ENCODE results near the gene ELAPOR1. TPM values are rescaled to one million over a fixed set of nuclear protein-coding genes. Genes with fewer than 3 reads are reported as not detected.

ELAPOR1 gene
- total RNA-seq = 0.13 and 0.26 TPM in 2 replicates

GRCh38 chr1:109113590-109114341 is at the start of gene ELAPOR1:
Gene ELAPOR1 (plus strand): TSS chr1:109114115. CDS start chr1:109114184, 69 bp downstream.
- no peak for DNase-seq (ENCODE audit: low read depth in 2 of 2)

DNA sequence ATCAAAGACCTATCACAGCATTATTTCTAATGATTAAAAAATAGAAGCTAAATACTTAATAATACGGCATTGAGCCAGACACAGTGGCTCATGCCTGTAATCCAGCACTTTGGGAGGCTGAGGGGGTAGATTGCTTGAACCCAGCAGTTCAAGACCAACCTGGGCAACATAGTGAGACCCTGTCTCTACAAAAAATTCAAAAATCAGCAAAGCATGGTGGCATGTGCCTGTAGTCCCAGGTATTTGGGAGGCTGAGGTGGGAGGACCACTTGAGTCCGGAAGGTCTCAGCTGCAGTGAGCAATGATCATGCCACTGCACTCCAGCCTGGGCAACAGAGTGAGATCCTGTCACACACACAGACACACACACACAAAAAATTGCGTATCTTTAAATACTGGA is 48.8 kb upstream of the ELAPOR1 start:
- DNase-seq (ENCODE audit: low read depth in 2 of 2) = no peak

- no peak for DNase-seq (ENCODE audit: low read depth in 2 of 2)
Measured at GRCh38 chr1:109067883-109068282, 46.0 kb upstream of the ELAPOR1 start.

- no peak for DNase-seq (ENCODE audit: low read depth in 2 of 2)
Measured at GRCh38 chr1:109069294-109069693, 44.6 kb upstream of the ELAPOR1 start.

- DNase-seq (ENCODE audit: low read depth in 2 of 2) = peak; percentile 88 to 96
Measured at GRCh38 chr1:109075531-109076490, 38.1 kb upstream of the ELAPOR1 start, which contains the start of gene TAF13. Gene TAF13 (minus strand): TSS chr1:109076003. CDS start chr1:109075947, 56 bp downstream.

- no peak for DNase-seq (ENCODE audit: low read depth in 2 of 2)
Measured at GRCh38 chr1:109078317-109078716, 35.6 kb upstream of the ELAPOR1 start.

GRCh38 chr1:109079240-109079622 is 34.7 kb upstream of the ELAPOR1 start:
- DNase-seq (ENCODE audit: low read depth in 2 of 2) = no peak

- no peak for DNase-seq (ENCODE audit: low read depth in 2 of 2)
Measured at GRCh38 chr1:109080441-109081082, 33.4 kb upstream of the ELAPOR1 start.

DNA sequence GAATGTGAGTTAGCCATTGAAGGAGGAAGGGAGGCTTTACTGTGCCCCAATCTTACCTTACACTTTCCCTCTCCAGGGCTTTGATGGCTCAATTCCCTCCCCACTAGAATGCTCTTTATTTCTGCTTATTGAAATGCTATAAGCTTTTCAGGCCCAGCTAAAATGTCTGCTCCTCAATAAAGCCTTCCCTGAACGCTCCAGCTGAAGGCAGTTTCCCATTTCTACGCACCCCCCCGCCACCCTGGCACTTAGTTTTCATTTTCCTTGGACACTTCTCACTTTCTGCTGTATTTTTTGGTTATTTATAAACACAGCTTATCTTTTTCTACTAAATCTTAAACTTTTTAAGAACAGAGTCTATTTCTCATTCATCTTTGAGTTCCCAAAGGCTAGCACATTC is 30.4 kb upstream of the ELAPOR1 start:
- DNase-seq (ENCODE audit: low read depth in 2 of 2) = no peak

DNA sequence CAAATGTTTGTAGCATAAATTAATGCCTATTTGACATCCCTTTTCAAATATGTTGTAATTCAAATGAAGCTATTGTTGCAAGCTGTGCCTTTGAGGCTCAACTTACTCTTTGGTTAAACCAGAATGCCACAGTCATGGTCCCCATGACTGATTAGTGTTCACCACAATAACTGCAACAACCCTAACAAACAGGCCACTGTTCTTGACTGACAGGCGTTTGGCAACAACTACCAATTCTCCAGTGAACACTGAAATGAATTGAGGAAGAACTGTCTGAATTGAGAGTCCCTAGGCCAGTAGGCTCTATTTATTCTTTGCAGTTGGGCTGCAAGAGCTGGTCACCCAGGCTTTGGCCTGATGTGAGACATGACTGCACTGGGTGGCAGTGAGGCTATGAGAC is 30.0 kb upstream of the ELAPOR1 start:
- no peak for DNase-seq (ENCODE audit: low read depth in 2 of 2)

GRCh38 chr1:109084563-109085517 is 29.1 kb upstream of the ELAPOR1 start:
- DNase-seq (ENCODE audit: low read depth in 2 of 2) = no peak

GRCh38 chr1:109089242-109090015 is 24.5 kb upstream of the ELAPOR1 start:
- peak; percentile 29 to 35 for DNase-seq (ENCODE audit: low read depth in 2 of 2)

DNA sequence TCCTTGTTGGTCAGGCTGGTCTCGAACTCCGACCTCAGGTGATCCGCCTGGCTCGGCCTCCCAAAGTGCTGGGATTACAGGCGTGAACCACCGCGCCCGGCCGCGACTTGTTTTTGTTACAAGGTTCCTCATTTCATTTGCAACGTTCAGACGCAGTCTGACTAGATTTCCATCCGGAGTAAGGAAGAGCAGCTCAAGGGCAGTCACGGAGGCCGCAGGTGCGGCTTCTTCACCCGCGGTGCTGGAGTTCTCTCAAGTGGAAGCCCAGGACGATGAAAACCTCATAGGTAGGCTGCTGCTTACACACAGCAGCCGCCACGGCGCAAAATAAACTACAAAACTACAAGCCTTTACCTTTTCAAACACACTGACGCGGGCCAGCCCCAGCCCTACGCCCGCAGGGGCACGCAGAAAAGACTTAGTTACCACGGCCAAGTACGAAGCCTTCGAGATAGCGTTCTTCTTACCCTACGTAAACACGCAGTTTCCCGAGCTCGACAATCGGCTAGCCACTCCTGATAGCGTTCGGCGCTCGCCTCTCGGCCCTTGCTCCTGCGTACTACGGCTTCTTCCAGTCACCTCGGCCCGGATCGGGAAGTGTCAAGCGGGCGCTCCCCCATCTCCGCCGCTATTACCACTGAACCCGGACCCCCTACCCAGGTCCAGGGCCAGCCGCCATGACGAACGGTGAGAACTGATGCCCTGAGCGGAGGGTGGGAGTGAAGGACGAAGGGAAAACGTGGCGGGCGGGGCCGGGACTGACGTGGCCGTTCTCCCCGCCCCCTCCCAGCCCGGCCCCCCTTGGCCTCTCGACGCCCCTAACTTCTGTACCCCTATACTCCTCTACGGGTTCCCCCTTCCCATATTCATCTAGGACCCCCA is 23.5 kb upstream of the ELAPOR1 start, which contains the start of gene TMEM167B:
Gene TMEM167B (plus strand): TSS at position 569 of the 882 bp plus-strand sequence. CDS start 109 bp downstream, at position 678.
- peak; percentile 84 to 97 for DNase-seq (ENCODE audit: low read depth in 2 of 2)

GRCh38 chr1:109091078-109091838 is 22.7 kb upstream of the ELAPOR1 start:
- DNase-seq (ENCODE audit: low read depth in 2 of 2) = peak in 1 of 2 donors; percentile 67

DNA sequence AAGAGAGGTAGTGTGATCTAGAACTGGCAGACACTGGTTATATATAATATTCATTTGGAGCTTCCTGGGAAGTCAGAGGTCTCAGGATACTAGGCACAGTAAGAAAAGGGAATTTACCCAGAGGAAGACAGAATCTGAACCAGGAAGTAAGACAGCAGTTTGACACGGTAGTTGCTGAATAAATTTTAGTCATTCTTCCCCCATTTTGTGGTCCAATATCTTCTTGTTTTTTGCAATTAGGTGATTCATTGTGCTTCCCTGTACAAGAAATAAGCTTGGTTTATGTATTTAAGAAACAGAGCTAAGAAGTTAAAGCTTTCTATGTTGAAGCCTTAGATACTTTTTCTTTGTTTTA is 22.1 kb upstream of the ELAPOR1 start:
- DNase-seq (ENCODE audit: low read depth in 2 of 2) = peak in 1 of 2 donors; percentile 40

DNA sequence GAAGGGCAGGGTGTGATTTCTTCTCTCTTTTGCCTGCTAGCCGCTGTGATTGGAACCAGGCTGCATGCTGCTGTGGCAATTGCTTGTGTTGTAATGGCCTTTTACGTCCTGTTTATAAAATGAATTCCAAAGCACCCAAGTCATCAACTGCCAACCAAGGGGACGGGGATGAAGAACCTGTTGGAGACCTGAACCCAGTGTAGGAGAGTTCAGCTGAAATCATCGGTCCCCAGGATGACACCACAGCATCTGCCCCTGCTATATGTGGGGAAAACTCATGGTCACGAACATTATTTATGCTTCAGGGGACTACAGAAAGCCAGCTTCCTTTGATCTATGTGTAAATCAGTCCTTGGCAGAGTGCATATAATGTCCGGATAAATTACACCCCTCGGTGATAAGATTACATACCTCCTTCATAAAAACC is 19.5 kb upstream of the ELAPOR1 start:
- no peak for DNase-seq (ENCODE audit: low read depth in 2 of 2)

DNA sequence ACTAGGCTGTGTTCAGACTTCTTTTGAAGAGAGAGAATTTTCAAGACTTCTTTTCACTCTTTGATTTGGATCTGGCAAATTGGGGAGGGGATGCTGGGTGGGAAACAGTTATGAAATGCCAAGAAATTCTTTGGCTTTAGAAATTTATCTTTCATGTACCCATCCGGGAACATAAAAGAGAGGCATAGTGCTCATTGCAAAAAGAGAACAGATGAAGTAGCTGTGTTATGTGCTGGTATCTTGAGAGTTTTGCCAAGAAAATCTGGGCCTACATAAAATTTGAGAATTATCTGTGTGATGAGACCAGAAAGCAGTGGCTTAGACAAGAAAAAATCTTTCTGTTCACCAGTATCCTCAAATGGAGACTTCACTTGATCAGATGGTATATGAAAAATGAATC is 19.0 kb upstream of the ELAPOR1 start:
- DNase-seq (ENCODE audit: low read depth in 2 of 2) = no peak

DNA sequence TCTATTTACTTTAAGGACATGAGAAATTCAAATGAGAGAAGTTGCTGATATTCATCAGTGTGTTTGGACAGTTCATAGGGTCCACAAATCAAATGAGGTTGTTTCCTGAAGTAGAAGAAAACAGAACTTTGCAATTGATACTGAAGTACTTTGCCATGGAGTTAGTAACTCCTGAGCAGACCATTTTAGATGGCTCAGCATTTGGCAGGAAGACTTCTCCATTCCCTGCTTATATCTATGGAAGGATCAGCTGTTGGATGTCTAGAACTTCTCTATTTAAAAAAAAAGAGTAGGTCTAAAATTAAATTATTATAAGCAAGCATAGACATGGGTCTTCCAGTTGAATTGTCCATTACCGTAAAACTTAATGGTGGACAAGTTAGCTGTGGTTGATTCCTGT is 18.3 kb upstream of the ELAPOR1 start:
- no peak for DNase-seq (ENCODE audit: low read depth in 2 of 2)
